WTC11 (cell line): ENCODE data around the gene PRKAA2. TPM values are rescaled to one million over a fixed set of nuclear protein-coding genes. Genes with fewer than 3 reads are reported as not detected.

Source experiments
- ATAC-seq: fragments of 200-7000 bp; cut with Tn5 transposase; 2 replicates; pipeline ENCODE4 v1.10.0; 2021; ENCODE audit warnings: mild to moderate bottlenecking, moderate library complexity
- CTCF ChIA-PET: fragments of 300-600 bp; sonication (Branson Sonifier 250); formaldehyde crosslinking; loops from one replicate; lab custom pipeline; 2021; ENCODE audit warnings: antibody characterized with exemption; lab: Charles Lee
- POLR2A ChIA-PET: fragments of 350-600 bp; sonication (Branson Sonifier 250); formaldehyde crosslinking; loops from one replicate; lab custom pipeline; 2021; ENCODE audit warnings: antibody characterized with exemption; lab: Charles Lee
- DNase-seq: peaks from one replicate; pipeline ENCODE4 v3.0.0; 2021; ENCODE audit warnings: low spot score
- H3K27ac Mint-ChIP-seq: 2 replicates; pipeline ENCODE4 v1.8.0; 2021; ENCODE audit warnings: mixed read lengths
- H3K27me3 Mint-ChIP-seq: 2 replicates; pipeline ENCODE4 v1.8.0; 2021; ENCODE audit warnings: low read depth, mild to moderate bottlenecking, moderate library complexity, mixed read lengths
- H3K36me3 Mint-ChIP-seq: 2 replicates; pipeline ENCODE4 v1.8.0; 2021; ENCODE audit warnings: mixed read lengths
- H3K4me1 Mint-ChIP-seq: 2 replicates; pipeline ENCODE4 v1.8.0; 2022; ENCODE audit warnings: mixed read lengths
- H3K4me3 Mint-ChIP-seq: 2 replicates; pipeline ENCODE4 v1.8.0; 2021; ENCODE audit warnings: mild to moderate bottlenecking, moderate library complexity, mixed read lengths
- H3K9me3 Mint-ChIP-seq: 2 replicates; pipeline ENCODE4 v1.8.0; 2021; ENCODE audit warnings: mixed read lengths
- AFF4 ChIP-seq: sonication (generic); formaldehyde crosslinking; IDR thresholded peaks from 2 replicates; pipeline ENCODE4 v1.8.1; 2023; ENCODE audit warnings: mild to moderate bottlenecking, missing genetic modification reagents, borderline replicate concordance
- ATF2 ChIP-seq: sonication (generic); formaldehyde crosslinking; IDR thresholded peaks from 2 replicates; pipeline ENCODE4 v1.8.1; 2022; ENCODE audit warnings: low read depth, missing genetic modification reagents, borderline replicate concordance
- EMX1 ChIP-seq: fragments of 250-450 bp; sonication (Bioruptor Pico); IDR thresholded peaks from 2 replicates; pipeline ENCODE4 v1.8.0; 2021; ENCODE audit warnings: mild to moderate bottlenecking
- FOXK1 ChIP-seq: sonication (generic); formaldehyde crosslinking; IDR thresholded peaks from 2 replicates; pipeline ENCODE4 v1.8.0; 2022; ENCODE audit warnings: mild to moderate bottlenecking, moderate library complexity, missing genetic modification reagents
- KAT7 ChIP-seq: sonication (generic); formaldehyde crosslinking; IDR thresholded peaks from 2 replicates; pipeline ENCODE4 v1.8.1; 2023; ENCODE audit warnings: missing genetic modification reagents, mild to moderate bottlenecking, borderline replicate concordance
- TEAD1 ChIP-seq: sonication (generic); formaldehyde crosslinking; IDR thresholded peaks from 2 replicates; pipeline ENCODE4 v1.8.0; 2022; ENCODE audit warnings: mild to moderate bottlenecking, missing genetic modification reagents
- TP53 ChIP-seq: sonication (generic); formaldehyde crosslinking; IDR thresholded peaks from 2 replicates; pipeline ENCODE4 v1.8.1; 2023; ENCODE audit warnings: mild to moderate bottlenecking, missing genetic modification reagents
- ZBTB43 ChIP-seq: sonication (generic); formaldehyde crosslinking; IDR thresholded peaks from 2 replicates; pipeline ENCODE4 v1.8.1; 2023; ENCODE audit warnings: mild to moderate bottlenecking, missing genetic modification reagents
- ZMAT4 ChIP-seq: fragments of 250-450 bp; sonication (Bioruptor Pico); IDR thresholded peaks from 2 replicates; pipeline ENCODE4 v1.9.0; 2021; ENCODE audit warnings: mild to moderate bottlenecking
- ZNF317 ChIP-seq: sonication (generic); formaldehyde crosslinking; IDR thresholded peaks from 2 replicates; pipeline ENCODE4 v1.8.1; 2023; ENCODE audit warnings: low read depth, mild to moderate bottlenecking, moderate library complexity, missing genetic modification reagents, borderline replicate concordance
- ZNF396 ChIP-seq: fragments of 250-450 bp; sonication (Bioruptor Pico); IDR thresholded peaks from 2 replicates; pipeline ENCODE4 v1.8.0; 2021; ENCODE audit warnings: mild to moderate bottlenecking, moderate library complexity, borderline replicate concordance
- ZNF423 ChIP-seq: fragments of 250-450 bp; sonication (Bioruptor Pico); IDR thresholded peaks from 2 replicates; pipeline ENCODE4 v2.1.2; 2022; ENCODE audit warnings: mild to moderate bottlenecking, moderate library complexity
- ZNF512 ChIP-seq: sonication (generic); formaldehyde crosslinking; IDR thresholded peaks from 2 replicates; pipeline ENCODE4 v1.8.1; 2022; ENCODE audit warnings: missing genetic modification reagents, borderline replicate concordance
- total RNA-seq: library from RNA; stranded (reverse); gene quantifications from 3 replicates; pipeline ENCODE4 v1.2.3, GENCODE V29; 2021
- TF ChIP-seq, protein P1 (sequence below): fragments of 250-450 bp; sonication (Bioruptor Pico); conservative IDR thresholded peaks from 2 replicates; pipeline ENCODE4 v1.9.0; 2021; ENCODE audit warnings: mild to moderate bottlenecking
- TF ChIP-seq, protein P2 (sequence below): sonication (generic); formaldehyde crosslinking; IDR thresholded peaks from 2 replicates; pipeline ENCODE4 v1.8.0; 2023; ENCODE audit warnings: missing genetic modification reagents
- TF ChIP-seq, protein P3 (sequence below): sonication (generic); formaldehyde crosslinking; IDR thresholded peaks from 2 replicates; pipeline ENCODE4 v1.8.1; 2022; ENCODE audit warnings: low read depth, mild to moderate bottlenecking, moderate library complexity, missing genetic modification reagents, borderline replicate concordance
- TF ChIP-seq, protein P4 (sequence below): sonication (generic); formaldehyde crosslinking; IDR thresholded peaks from 2 replicates; pipeline ENCODE4 v1.8.0; 2022; ENCODE audit warnings: mild to moderate bottlenecking, missing genetic modification reagents

The PRKAA2 gene
- total RNA-seq, 1 experiment from 2014 or later, result 4.8 TPM

- TF ChIP-seq FOXK1 (CRISPR knock-in tag) (no peak), KAT7 (CRISPR knock-in tag) (no peak), ZNF423 (CRISPR knock-in tag) (no peak), ZMAT4 (CRISPR knock-in tag) (no peak), TEAD1 (no peak), AFF4 (no peak), ZNF396 (no peak), ZBTB43 (CRISPR knock-in tag) (no peak), ZNF512 (CRISPR knock-in tag) (no peak), EMX1 (CRISPR knock-in tag) (no peak), ZNF317 (CRISPR knock-in tag) (no peak), ATF2 (no peak), TP53 (CRISPR knock-in tag) (no peak)
- TF ChIP-seq, protein P1, sequence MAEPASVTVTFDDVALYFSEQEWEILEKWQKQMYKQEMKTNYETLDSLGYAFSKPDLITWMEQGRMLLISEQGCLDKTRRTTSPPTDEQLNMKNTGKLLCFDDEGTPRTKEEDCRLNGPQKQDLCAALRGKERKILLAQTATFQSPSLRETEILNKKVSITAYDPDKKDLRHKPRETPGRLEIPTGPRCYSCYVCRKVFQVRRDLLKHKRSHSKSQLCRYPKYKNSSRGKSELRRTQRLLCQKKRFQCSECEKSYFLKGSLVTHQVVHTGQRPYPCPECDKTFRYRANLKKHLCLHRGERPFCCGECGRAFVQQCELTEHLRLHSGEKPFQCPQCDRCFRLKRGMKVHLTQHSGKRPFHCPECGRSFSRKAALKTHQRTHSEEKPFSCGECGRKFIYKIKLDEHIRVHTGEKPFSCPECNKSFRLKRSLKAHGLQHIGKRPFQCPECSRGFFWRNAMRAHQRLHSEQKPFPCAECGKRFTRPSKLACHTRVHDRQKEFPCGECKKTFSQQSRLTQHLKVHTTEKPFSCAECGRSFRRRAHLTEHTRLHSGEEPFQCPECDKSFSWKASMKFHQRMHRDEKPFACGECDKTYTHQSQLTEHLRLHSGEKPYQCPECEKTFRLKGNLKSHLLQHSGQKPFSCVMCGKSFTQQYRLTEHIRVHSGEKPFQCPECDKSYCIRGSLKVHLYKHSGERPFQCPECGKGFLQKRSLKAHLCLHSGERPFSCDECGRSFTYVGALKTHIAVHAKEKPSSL (CRISPR knock-in tag), result no peak
- TF ChIP-seq, protein P2, sequence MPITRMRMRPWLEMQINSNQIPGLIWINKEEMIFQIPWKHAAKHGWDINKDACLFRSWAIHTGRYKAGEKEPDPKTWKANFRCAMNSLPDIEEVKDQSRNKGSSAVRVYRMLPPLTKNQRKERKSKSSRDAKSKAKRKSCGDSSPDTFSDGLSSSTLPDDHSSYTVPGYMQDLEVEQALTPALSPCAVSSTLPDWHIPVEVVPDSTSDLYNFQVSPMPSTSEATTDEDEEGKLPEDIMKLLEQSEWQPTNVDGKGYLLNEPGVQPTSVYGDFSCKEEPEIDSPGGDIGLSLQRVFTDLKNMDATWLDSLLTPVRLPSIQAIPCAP (CRISPR knock-in tag), result no peak
- TF ChIP-seq, protein P3, sequence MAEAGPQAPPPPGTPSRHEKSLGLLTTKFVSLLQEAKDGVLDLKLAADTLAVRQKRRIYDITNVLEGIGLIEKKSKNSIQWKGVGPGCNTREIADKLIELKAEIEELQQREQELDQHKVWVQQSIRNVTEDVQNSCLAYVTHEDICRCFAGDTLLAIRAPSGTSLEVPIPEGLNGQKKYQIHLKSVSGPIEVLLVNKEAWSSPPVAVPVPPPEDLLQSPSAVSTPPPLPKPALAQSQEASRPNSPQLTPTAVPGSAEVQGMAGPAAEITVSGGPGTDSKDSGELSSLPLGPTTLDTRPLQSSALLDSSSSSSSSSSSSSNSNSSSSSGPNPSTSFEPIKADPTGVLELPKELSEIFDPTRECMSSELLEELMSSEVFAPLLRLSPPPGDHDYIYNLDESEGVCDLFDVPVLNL, result no peak
- TF ChIP-seq, protein P4, sequence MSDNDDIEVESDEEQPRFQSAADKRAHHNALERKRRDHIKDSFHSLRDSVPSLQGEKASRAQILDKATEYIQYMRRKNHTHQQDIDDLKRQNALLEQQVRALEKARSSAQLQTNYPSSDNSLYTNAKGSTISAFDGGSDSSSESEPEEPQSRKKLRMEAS, result no peak
- H3K9me3 Mint-ChIP-seq, result peaks cover 15% of the 10 kb centered on the region
- ChIA-PET POLR2A (no interaction called here), CTCF (no interaction called here)
- no peaks in the 10 kb centered on the region for H3K4me1 Mint-ChIP-seq
- ATAC-seq (no peak), DNase-seq (no peak)
- no peaks in the 10 kb centered on the region for H3K27me3 Mint-ChIP-seq
- H3K27ac Mint-ChIP-seq, result no peak overlapping the region
- no peak overlapping the region for H3K4me3 Mint-ChIP-seq
- peaks cover 5% of the 10 kb centered on the region for H3K36me3 Mint-ChIP-seq
Measured at GRCh38 chr1:56617141-56617540, 28.0 kb upstream of the PRKAA2 start.
